Liver (tissue), 9 donors: ENCODE results near the gene NCS1. TPM values are rescaled to one million over a fixed set of nuclear protein-coding genes. Genes with fewer than 3 reads are reported as not detected.

ENCODE experiments used
- DNase-seq: peaks from one replicate; pipeline ENCODE4 v3.0.0-alpha.2; 2017; ENCODE audit warnings: low spot score
- H3K27ac ChIP-seq, 2 donors: one replicate each; pipeline ENCODE4 v1.7.0; 2013; ENCODE audit warnings: inconsistent platforms in 2 of 2, low read length in 2 of 2, control low read depth in 1 of 2, low read depth in 1 of 2, mild to moderate bottlenecking in 1 of 2
- H3K27me3 ChIP-seq, 4 donors: one replicate each; pipeline versions ENCODE4 v1.6.1 to v1.7.0; 2013; ENCODE audit warnings: low read length in 3 of 4, inconsistent platforms in 1 of 4, mild to moderate bottlenecking in 1 of 4, moderate library complexity in 1 of 4; ENCODE audit not compliant: control insufficient read depth in 4 of 4, insufficient read depth in 4 of 4
- H3K36me3 ChIP-seq, 4 donors: one replicate each; pipeline versions ENCODE4 v1.6.1 to v1.7.0; 2013; ENCODE audit warnings: low read length in 3 of 4, mild to moderate bottlenecking in 3 of 4, low read depth in 1 of 4, moderate library complexity in 1 of 4; ENCODE audit not compliant: control insufficient read depth in 4 of 4, insufficient read depth in 3 of 4
- H3K4me1 ChIP-seq, 4 donors: one replicate each; pipeline versions ENCODE4 v1.6.1 to v1.7.0; 2013; ENCODE audit warnings: low read length in 3 of 4, mild to moderate bottlenecking in 3 of 4, moderate library complexity in 1 of 4; ENCODE audit not compliant: control insufficient read depth in 4 of 4, insufficient read depth in 4 of 4
- H3K4me3 ChIP-seq, 3 donors: one replicate each; pipeline versions ENCODE4 v1.6.1 to v1.7.0; 2013; ENCODE audit warnings: low read length in 3 of 3, control low read depth in 1 of 3, low read depth in 1 of 3, mild to moderate bottlenecking in 1 of 3
- H3K9ac ChIP-seq, 2 donors: one replicate each; pipeline ENCODE4 v1.7.0; 2013; ENCODE audit warnings: low read length in 2 of 2, mild to moderate bottlenecking in 2 of 2, moderate library complexity in 2 of 2, control low read depth in 1 of 2, low read depth in 1 of 2
- H3K9me3 ChIP-seq, 4 donors: one replicate each; pipeline versions ENCODE4 v1.6.1 to v1.7.0; 2013; ENCODE audit warnings: low read length in 3 of 4; ENCODE audit not compliant: control insufficient read depth in 4 of 4
- ATF3 ChIP-seq: IDR thresholded peaks from 2 replicates; pipeline ENCODE4 v1.6.1; 2016; ENCODE audit warnings: antibody characterized with exemption
- CTCF ChIP-seq: fragments of 150-350 bp; IDR thresholded peaks from 2 replicates; pipeline ENCODE4 v1.5.1; 2017; ENCODE audit warnings: improper control_type of control experiment, low read depth, low read length; ENCODE audit not compliant: missing input control
- EGR1 ChIP-seq, 2 donors: IDR thresholded peaks; 2 replicates each; pipeline ENCODE4 v1.6.1; 2016 to 2018; ENCODE audit warnings: antibody characterized with exemption in 2 of 2, low read depth in 2 of 2
- FOXA1 ChIP-seq: IDR thresholded peaks from 2 replicates; pipeline ENCODE4 v1.6.1; 2016; ENCODE audit warnings: antibody characterized with exemption
- FOXA2 ChIP-seq: IDR thresholded peaks from 2 replicates; pipeline ENCODE4 v1.6.1; 2016; ENCODE audit warnings: antibody characterized with exemption
- HNF4A ChIP-seq, 2 donors: conservative IDR thresholded peaks; 2 replicates each; pipeline ENCODE4 v1.6.1; 2016; ENCODE audit warnings: antibody characterized with exemption in 2 of 2, mild to moderate bottlenecking in 2 of 2
- HNF4G ChIP-seq: IDR thresholded peaks from 2 replicates; pipeline ENCODE4 v1.6.1; 2016; ENCODE audit warnings: antibody characterized with exemption
- JUND ChIP-seq, 2 donors: IDR thresholded peaks; 2 replicates each; pipeline ENCODE4 v1.6.1; 2016; ENCODE audit warnings: antibody characterized with exemption in 2 of 2
- MAX ChIP-seq: IDR thresholded peaks from 2 replicates; pipeline ENCODE4 v1.6.1; 2016; ENCODE audit warnings: antibody characterized with exemption
- NR2F2 ChIP-seq: IDR thresholded peaks from 2 replicates; pipeline ENCODE4 v1.6.1; 2016; ENCODE audit warnings: antibody characterized with exemption
- RAD21 ChIP-seq, 2 donors: IDR thresholded peaks; 2 replicates each; pipeline ENCODE4 v1.6.1; 2016; ENCODE audit warnings: antibody characterized with exemption in 2 of 2, mild to moderate bottlenecking in 2 of 2
- RXRA ChIP-seq, 2 donors: IDR thresholded peaks; 2 replicates each; pipeline ENCODE4 v1.6.1; 2017 to 2018; ENCODE audit warnings: antibody characterized with exemption in 2 of 2, mild to moderate bottlenecking in 1 of 2
- SP1 ChIP-seq: IDR thresholded peaks from 2 replicates; pipeline ENCODE4 v1.6.1; 2018; ENCODE audit warnings: antibody characterized with exemption, mild to moderate bottlenecking
- TAF1 ChIP-seq: conservative IDR thresholded peaks from 2 replicates; pipeline ENCODE4 v1.6.1; 2016; ENCODE audit warnings: antibody characterized with exemption, mild to moderate bottlenecking
- YY1 ChIP-seq: IDR thresholded peaks from 2 replicates; pipeline ENCODE4 v1.6.1; 2016; ENCODE audit warnings: antibody characterized with exemption, mild to moderate bottlenecking
- ZBTB33 ChIP-seq: IDR thresholded peaks from 2 replicates; pipeline ENCODE4 v1.6.1; 2016; ENCODE audit warnings: antibody characterized with exemption
- WGBS: extraction: QIAGEN DNeasy Blood & Tissue Kit; methylation state at CpG from one replicate; pipeline ENCODE4 v1.1.7; 2013; 5-methylcytosine and 5-hydroxymethylcytosine counted together
- polyA plus RNA-seq, 2 donors: library from polyadenylated mRNA; stranded (reverse) in 1 of 2; unstranded in 1 of 2; fragments of 200-250 nt in 1 of 2; fragments of >200 nt in 1 of 2; fragmentation: Nextera tagmentation in 1 of 2; extraction: Ambion mirVana in 1 of 2; gene quantifications; one replicate each; pipeline versions ENCODE4 v1.2.1 to v1.2.3, GENCODE V29; 2013 to 2015
- total RNA-seq, 2 donors: library from RNA; depleted of rRNA; stranded (reverse); fragments of >200 nt; gene quantifications; one replicate each; pipeline ENCODE4 v1.2.3, GENCODE V29; 2014
- donor health status: healthy.
- donor health status: healthy.
- donor health status: healthy.
- donor health status: healthy.
- donor health status: healthy.

The NCS1 gene
- total and polyA plus RNA-seq, 4 donors = 0.35 to 2.5 (median 1.2) TPM

DNA sequence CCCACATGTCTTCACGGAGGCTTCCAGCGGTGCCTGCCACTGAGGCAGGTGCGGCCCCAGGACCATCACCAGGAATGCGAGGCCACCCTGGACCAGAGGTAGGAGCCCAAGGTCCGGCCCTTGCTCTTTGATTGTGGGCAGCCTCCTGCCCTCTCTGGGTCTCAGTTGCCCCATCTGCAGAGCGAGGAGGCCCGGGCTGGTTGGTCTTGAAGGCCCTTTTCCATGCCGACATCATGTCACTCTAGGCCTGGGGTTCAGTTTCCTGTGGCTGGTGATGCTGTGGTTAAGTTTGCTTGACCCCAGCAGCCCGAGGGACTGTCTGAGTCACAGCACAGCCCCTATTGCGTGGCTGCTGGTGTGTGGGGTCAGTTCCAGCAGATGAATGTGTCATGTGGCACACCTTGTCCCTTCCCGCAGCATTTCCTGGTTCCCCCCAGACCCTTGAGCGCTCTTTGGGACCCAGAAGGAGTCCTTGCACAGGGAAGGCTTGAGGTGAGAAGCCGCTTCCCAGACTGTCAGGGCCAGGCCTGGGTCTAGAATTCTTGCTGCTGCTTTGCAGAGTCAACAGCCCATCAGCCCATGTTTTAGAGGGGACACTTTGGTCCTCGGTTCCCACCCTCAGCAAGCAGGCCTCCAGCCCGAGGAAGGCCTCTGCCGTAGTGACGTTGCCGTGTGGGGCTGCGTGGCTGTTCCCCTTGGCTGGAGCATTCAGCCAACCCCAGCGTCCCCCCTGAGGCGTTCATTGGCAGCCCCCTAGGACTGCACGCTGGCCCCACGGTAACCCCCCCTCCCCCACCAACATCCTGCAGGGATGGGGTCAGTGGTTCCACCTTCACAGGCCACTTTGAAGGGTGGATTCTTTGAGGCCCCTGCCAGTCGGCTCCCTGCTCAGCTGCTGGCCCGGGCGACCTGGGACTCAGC is 62.4 kb downstream of the NCS1 start (continued):
- no peak for TF ChIP-seq CTCF

- no peak overlapping the region for H3K9ac ChIP-seq
- H3K27me3 ChIP-seq = no peaks in the 10 kb centered on the region
- WGBS = 50% methylated on average over 45 of the region's 45 CpGs
- H3K4me3 ChIP-seq = no peak overlapping the region
- H3K36me3 ChIP-seq = no peaks in the 10 kb centered on the region
- H3K9me3 ChIP-seq = no peaks in the 10 kb centered on the region
- no peak overlapping the region for H3K27ac ChIP-seq
- H3K4me1 ChIP-seq = peaks cover 0 to 7% (median 6%) of the 10 kb centered on the region in 4 donors
- peak; percentile 76 for DNase-seq
- TF ChIP-seq JUND (IDR thresholded peaks at IDR 0.05) = no peak
- TF ChIP-seq MAX = no peak
- no peak for TF ChIP-seq SP1
- TF ChIP-seq CTCF = peak; percentile 92
- TF ChIP-seq HNF4G = no peak
- no peak for TF ChIP-seq YY1
- TF ChIP-seq EGR1 (IDR thresholded peaks at IDR 0.05; ENCODE audit: low read depth in 2 of 2) = no peak
- no peak for TF ChIP-seq ATF3
- no peak for TF ChIP-seq FOXA1
- TF ChIP-seq RAD21 (IDR thresholded peaks at IDR 0.05) = peak; percentile 86 to 90
- TF ChIP-seq NR2F2 = no peak
Measured at GRCh38 chr9:130235558-130236435, 63.6 kb downstream of the NCS1 start.

DNA sequence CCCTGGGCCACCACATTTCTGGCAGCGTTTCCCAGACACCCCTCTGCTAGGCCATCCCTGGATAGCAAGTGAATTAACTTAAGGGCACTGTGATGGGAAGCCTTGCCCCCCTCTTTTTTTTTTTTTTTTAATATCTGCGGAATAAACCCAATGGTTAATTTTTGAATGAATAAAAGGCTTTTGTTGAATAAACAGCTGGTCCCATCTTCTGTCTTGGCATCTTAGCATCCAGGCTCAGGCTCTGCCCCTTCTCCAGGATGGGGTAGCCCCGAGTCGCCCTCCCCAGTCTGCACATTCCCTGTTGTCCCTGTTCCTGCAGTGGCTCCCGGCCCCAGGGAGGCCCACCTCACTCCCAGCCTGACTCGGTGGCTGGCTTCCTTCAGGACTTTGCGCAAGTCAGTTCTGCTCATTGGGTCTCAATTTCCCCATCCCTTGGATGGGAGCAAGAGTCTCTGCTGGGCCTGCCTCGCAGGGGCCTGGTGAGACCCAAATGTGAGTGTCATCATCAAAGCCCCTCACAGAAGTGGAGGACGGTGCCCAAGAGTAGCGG is 64.3 kb downstream of the NCS1 start:
- WGBS = 57% methylated on average over 10 of the region's 10 CpGs
- Histone ChIP-seq H3K36me3 (no peaks in the 10 kb centered on the region), H3K27me3 (no peaks in the 10 kb centered on the region), H3K27ac (no peak overlapping the region), H3K9ac (no peak overlapping the region), H3K4me3 (no peak overlapping the region), H3K9me3 (no peaks in the 10 kb centered on the region), H3K4me1 (peaks cover 4 to 14% (median 10%) of the 10 kb centered on the region in 4 donors)
- TF ChIP-seq FOXA1 (no peak), HNF4G (no peak), HNF4A (conservative IDR thresholded peaks at IDR 0.05) (no peak), NR2F2 (no peak), RXRA (IDR thresholded peaks at IDR 0.05) (no peak), EGR1 (IDR thresholded peaks at IDR 0.05; ENCODE audit: low read depth in 2 of 2) (no peak), ZBTB33 (no peak), YY1 (no peak), JUND (IDR thresholded peaks at IDR 0.05) (no peak), ATF3 (no peak), TAF1 (no peak), RAD21 (IDR thresholded peaks at IDR 0.05) (no peak), FOXA2 (no peak)
- DNase-seq = no peak
